Left ventricle myocardium inferior (tissue), 1 donor: ENCODE results near the gene CSMD2. TPM values are rescaled to one million over a fixed set of nuclear protein-coding genes. Genes with fewer than 3 reads are reported as not detected.
A peak's percentile ranks its signal among the peaks of the same experiment; 100 is the strongest.

ENCODE experiments used
- DNase-seq: peaks from one replicate; pipeline ENCODE4 v3.0.0-alpha.2; 2020
- H3K27ac ChIP-seq: fragments of 200-600 bp; replicated peaks from 2 replicates; pipeline ENCODE4 v1.8.0; 2021
- H3K27me3 ChIP-seq: fragments of 200-600 bp; 2 replicates; pipeline ENCODE4 v1.8.0; 2021; ENCODE audit warnings: low read depth
- H3K36me3 ChIP-seq: fragments of 200-600 bp; 2 replicates; pipeline ENCODE4 v1.8.0; 2021
- H3K4me1 ChIP-seq: fragments of 200-600 bp; 2 replicates; pipeline ENCODE4 v1.8.0; 2021
- H3K4me3 ChIP-seq: fragments of 200-600 bp; 2 replicates; pipeline ENCODE4 v1.8.0; 2021; ENCODE audit warnings: mild to moderate bottlenecking, moderate library complexity
- H3K9me3 ChIP-seq: fragments of 200-600 bp; replicated peaks from 2 replicates; pipeline ENCODE4 v1.8.0; 2021
- CTCF ChIP-seq: fragments of 200-600 bp; IDR thresholded peaks from 2 replicates; pipeline ENCODE4 v1.8.0; 2021; ENCODE audit warnings: antibody characterized with exemption, mild to moderate bottlenecking, borderline replicate concordance
- intact Hi-C: fragments of 100-400 bp; cut with micrococcal nuclease; formaldehyde crosslinking; loops from one replicate; pipeline ENCODE4 v1.11.0; 2022
- total RNA-seq: library from RNA; stranded (reverse); fragmentation: NEBNext Ultra II Directional; extraction: Animal tissue kit (Norgen Biotek cat#: 25700); gene quantifications from one replicate; pipeline ENCODE4 v1.2.1, GENCODE V29; 2021
- donor health status: DM: no; HTN: yes; CAD: no; lungs with severe emphysema.

The CSMD2 gene
- total RNA-seq, 1 donor from 2014 or later, result 0.14 TPM

- Histone ChIP-seq H3K9me3 (no peaks in the 10 kb centered on the region), H3K4me3 (no peak overlapping the region), H3K36me3 (no peaks in the 10 kb centered on the region), H3K27me3 (peaks cover 2% of the 10 kb centered on the region), H3K4me1 (peaks cover 54% of the 10 kb centered on the region), H3K27ac (no peak overlapping the region)
- intact Hi-C loops, result no loop called here
- no peak for DNase-seq
- no peak for TF ChIP-seq CTCF
Measured at GRCh38 chr1:34060187-34060730, 104.8 kb downstream of the CSMD2 start.

- Histone ChIP-seq H3K27ac (peak overlapping the region; percentile 63), H3K4me3 (peak overlapping the region; percentile 23), H3K27me3 (no peaks in the 10 kb centered on the region), H3K4me1 (peaks cover 53% of the 10 kb centered on the region), H3K36me3 (no peaks in the 10 kb centered on the region), H3K9me3 (no peaks in the 10 kb centered on the region)
- no peak for TF ChIP-seq CTCF
- peak; percentile 67 for DNase-seq
- intact Hi-C loops, result no loop called here
Measured at GRCh38 chr1:34057347-34058130, 107.5 kb downstream of the CSMD2 start.

- Histone ChIP-seq H3K4me1 (peaks cover 36% of the 10 kb centered on the region), H3K9me3 (no peaks in the 10 kb centered on the region), H3K27me3 (no peaks in the 10 kb centered on the region), H3K36me3 (no peaks in the 10 kb centered on the region), H3K27ac (no peak overlapping the region), H3K4me3 (no peak overlapping the region)
- no peak for DNase-seq
- intact Hi-C loops, result no loop called here
- no peak for TF ChIP-seq CTCF
Measured at GRCh38 chr1:34055818-34056217, 109.2 kb downstream of the CSMD2 start.

GRCh38 chr1:34054920-34055319 lies 110.1 kb downstream of the CSMD2 start:
- intact Hi-C loops, result no loop called here
- Histone ChIP-seq H3K27me3 (no peaks in the 10 kb centered on the region), H3K9me3 (peaks cover 5% of the 10 kb centered on the region), H3K36me3 (no peaks in the 10 kb centered on the region), H3K27ac (no peak overlapping the region), H3K4me1 (peaks cover 27% of the 10 kb centered on the region), H3K4me3 (no peak overlapping the region)
- DNase-seq, result no peak
- TF ChIP-seq CTCF, result no peak

GRCh38 chr1:34053660-34054059 lies 111.4 kb downstream of the CSMD2 start:
- H3K27ac ChIP-seq, result no peak overlapping the region
- intact Hi-C loops, result no loop called here
- H3K4me3 ChIP-seq, result no peak overlapping the region
- peaks cover 14% of the 10 kb centered on the region for H3K4me1 ChIP-seq
- H3K27me3 ChIP-seq, result no peaks in the 10 kb centered on the region
- no peak for TF ChIP-seq CTCF
- no peak for DNase-seq
- H3K9me3 ChIP-seq, result peaks cover 10% of the 10 kb centered on the region
- H3K36me3 ChIP-seq, result no peaks in the 10 kb centered on the region
